ENCODE measurements around the gene NPIPB6.

Gene NPIPB6

GRCh38 chr16:28301620-28302019 is 61.7 kb downstream of the NPIPB6 start:
- FAIRE-seq, result no peak
- DNase-seq (ENCODE audit: insufficient read length, low spot score), result no peak

GRCh38 chr16:28301154-28301553 is 62.2 kb downstream of the NPIPB6 start:
- no peak for DNase-seq (ENCODE audit: insufficient read length, low spot score)
- no peak for FAIRE-seq

DNA sequence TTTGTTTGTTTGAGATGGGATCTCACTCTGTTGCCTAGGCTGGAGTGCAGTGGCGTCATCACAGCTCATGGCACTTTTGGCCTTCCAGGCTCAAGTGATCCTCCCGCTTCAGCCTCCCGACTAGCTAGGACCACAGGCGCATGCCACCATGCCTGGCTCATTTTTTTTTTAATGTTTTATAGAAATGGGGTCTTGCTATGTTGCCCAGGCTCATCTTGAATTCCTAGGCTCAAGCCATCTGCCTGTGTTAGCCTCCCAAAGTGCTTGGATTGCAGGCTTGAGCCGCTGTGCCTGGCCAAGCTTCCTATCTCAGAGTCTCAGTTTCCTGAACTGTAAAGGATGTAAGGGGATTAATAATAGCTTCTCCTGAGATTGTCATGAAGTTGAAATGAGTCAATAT is 63.0 kb downstream of the NPIPB6 start:
- FAIRE-seq, result no peak

GRCh38 chr16:28298511-28298878 is 64.8 kb downstream of the NPIPB6 start:
- FAIRE-seq, result no peak

More for the DNA sequence above, 63.0 kb downstream of the NPIPB6 start:
- DNase-seq (ENCODE audit: insufficient read length, low spot score), result no peak

DNA sequence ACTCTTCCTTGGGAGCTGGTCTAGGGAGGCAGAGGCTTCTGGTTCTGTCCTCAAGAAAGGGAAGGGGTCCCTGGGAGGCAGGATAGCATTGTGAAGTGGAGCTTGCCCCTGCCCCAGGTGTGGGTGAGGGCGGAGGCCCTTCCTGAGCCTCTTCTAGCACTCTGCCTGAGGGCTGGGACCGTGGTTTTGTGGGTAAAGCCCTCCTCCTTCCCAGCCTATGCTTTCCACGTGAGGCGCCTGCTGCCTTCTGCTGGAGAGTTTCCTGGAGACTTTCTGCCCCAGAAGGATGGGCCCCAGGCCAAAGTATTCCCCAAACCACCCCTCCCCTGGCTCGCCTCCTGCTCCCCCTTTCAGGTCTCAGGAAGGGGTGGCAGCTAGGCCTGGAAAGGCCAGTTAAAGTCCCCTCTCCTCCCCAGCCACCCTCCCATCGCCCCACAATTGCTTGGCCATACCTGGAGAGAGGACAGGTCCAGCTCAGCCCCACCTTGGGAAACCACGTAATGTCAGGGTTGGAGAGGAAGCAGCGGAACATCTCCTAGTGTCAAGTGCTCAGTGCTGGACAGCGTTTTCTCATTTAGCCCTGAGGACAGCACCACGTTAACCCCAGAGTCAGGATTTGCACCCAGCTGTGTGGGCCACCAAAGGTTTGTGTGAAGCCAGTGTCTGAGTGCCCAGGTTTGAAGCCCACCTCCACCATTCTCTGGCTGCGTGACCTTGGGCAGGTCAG is 65.4 kb downstream of the NPIPB6 start:
- no peak for FAIRE-seq
- no peak for DNase-seq (ENCODE audit: insufficient read length, low spot score)

More at GRCh38 chr16:28298511-28298878, 64.8 kb downstream of the NPIPB6 start:
- no peak for DNase-seq (ENCODE audit: insufficient read length, low spot score)

GRCh38 chr16:28297308-28297707 is 66.0 kb downstream of the NPIPB6 start:
- no peak for FAIRE-seq
- no peak for DNase-seq (ENCODE audit: insufficient read length, low spot score)

DNA sequence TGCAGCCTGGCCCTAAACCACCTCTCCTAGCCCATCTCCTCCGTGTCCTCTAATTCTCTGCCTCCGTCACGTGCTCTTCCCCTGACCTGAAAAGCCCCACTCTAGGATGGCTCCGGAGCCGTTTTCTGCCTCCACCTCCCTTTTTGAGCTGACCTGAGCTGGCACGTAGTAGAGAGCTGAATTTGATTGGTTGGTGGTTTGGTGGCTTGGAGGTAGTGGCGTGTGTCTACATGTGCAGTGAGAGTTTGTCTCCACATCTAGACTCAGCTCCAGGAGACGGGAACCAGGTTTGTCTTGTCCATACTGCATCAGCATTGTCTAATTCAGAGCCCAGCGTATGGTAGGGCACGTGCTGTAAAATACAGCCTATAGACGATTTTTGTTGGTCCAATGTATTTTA is 68.0 kb downstream of the NPIPB6 start:
- FAIRE-seq, result no peak

DNA sequence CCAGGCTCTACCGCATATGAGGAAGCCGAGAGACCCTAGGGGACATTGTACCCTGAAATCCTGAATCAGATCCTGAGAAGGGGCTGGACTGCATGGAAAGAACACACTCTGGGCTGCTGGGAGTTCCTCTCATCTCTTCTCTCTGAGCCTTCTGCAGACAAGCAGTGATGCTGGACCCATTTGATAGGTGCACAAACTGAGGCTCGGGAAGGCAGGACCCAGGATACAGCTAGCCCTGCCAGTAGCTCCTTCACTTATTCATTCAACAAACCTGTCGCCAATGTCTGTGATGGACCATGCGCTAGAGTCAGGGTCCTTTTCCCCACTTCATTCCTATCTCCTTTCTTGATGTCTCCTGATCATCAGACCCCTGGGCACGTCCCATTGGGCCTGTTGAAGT is 69.1 kb downstream of the NPIPB6 start:
- DNase-seq (ENCODE audit: insufficient read length, low spot score), result no peak
- FAIRE-seq, result no peak

More for the DNA sequence above, 68.0 kb downstream of the NPIPB6 start:
- DNase-seq (ENCODE audit: insufficient read length, low spot score), result no peak

DNA sequence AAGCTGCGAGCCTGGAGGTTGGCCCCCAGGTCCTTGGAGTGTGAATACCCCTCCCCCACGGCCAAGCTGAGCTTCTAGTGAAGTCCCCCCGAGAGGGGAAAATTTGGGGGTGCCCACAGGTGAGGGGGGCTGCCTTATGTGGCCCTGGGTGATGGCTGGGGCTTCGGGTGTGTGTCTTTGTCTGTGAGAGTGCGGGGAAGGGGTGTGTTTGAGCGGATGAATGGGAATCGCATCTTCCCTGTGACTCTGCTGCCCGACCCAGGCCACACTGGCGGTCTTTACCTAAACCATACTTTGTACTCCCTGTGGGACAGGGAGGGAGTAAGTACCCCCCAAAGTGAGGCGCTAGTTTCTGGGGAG is 69.7 kb downstream of the NPIPB6 start:
- DNase-seq (ENCODE audit: insufficient read length, low spot score) (no peak), FAIRE-seq (no peak)

DNA sequence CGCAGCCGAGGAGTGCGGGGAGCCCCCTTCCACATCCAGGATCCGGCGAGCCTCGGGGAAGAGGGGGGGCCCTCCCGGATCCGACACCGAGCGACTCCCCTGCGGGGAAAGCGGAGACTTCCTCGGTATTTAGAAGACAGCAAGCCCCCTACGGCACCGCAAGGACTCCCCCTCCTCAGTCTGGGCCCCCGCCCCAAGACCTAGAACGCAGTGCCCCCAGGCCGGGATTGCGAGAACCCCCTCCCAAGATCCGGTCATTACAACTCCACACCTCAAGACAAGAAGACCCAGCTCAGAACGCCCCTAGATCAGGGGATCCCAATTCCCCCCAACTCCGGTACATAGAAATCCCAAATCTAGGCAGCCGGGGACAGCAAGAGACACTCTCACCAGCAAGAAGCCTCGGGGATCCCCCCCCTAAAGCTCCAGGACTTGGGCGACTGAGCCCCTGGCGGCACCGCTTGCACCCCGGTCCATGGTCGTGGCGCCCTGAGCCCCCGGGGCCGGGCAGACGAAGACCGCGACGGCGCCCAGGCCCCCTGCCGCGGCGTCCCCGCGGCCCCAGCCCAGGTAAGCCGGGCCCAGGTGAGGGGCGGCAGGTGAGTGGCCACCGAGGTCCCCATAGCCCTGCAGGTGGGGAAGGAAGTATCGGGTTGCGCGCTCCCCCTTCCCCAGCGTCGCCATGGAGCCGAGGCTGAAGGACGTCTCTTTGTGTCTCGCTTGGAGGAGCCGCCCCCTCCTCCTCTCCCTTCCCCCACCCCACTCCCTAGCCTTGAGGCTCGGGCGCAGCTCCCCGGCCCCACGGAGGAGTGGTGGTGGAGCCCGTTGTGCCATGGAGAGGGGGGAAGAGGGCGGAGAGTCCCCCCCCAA is 70.3 kb downstream of the NPIPB6 start:
- no peak for DNase-seq (ENCODE audit: insufficient read length, low spot score)
- FAIRE-seq, result no peak
